GM12801 (cell line): ENCODE data around the gene LINGO3.

Source experiments
- CTCF ChIP-seq: IDR thresholded peaks from one replicate; pipeline ENCODE4 v1.5.1; 2011; ENCODE audit warnings: control low read depth; ENCODE audit not compliant: insufficient read length; ENCODE audit errors: extremely low read depth

The LINGO3 gene

DNA sequence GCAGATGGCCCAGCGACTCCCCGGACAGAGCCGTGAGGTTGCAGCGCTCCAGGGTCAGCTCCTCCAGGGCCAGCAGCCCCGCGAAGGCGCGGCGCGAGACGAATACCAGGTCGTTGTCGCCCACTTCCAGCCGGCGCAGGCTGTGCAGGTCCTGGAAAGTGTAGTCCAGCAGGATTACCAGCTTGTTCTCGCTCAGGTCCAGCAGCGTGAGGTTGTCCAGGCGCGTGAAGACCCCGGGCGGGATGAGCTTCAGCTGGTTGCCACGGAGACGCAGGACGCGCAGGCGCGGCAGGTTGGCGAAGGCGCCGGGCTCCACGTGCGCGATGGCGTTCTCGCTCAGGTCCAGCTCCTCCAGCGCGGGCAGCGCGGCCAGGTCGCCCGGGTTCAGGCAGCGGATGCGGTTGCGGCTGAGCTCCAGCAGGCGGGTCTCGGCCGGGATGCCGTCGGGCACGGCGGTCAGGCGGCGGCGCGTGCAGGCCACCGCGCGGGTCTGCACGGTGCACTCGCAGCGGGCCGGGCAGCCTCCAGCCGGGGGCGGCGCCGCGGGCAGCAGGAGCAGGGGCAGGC, 16.7 kb downstream of the LINGO3 start:
- no peak for TF ChIP-seq CTCF

- no peak for TF ChIP-seq CTCF
These were observed 17.3 kb downstream of the LINGO3 start for GRCh38 chr19:2290441-2291184.

DNA sequence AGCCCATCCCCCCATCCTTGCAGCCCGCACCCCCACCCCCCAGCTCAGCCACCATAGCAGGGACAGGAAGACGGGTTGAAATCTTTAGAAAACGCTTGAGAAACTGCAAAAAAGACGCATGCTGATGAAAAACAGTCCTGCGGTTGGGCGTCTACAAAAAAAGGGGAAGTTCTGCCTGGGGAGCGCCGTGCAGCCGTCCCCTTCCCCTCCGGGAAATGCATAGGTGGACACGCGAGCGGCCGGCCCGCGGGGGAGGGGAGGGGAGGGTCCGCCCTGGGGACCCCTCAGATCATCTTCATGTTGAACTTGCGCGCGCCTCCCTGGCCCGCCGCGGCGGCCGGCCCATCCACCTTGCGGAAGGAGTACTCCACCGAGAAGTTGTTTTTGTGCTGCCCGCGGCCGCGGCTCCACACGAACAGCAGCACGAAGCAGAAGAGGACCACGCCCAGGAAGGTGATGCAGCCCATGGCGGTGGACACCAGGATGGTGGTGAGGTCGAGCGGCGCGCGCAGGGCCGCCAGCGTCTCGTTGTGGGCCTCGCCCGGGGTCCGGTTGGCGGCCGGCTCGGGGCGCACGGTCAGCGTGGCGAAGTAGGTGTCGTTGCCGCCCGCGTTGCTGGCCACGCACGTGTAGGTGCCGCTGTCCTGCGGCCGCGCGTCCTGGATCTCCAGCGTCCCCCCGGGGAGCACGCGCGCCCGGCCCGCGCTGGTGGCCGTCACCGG, 18.1 kb downstream of the LINGO3 start:
- no peak for TF ChIP-seq CTCF

DNA sequence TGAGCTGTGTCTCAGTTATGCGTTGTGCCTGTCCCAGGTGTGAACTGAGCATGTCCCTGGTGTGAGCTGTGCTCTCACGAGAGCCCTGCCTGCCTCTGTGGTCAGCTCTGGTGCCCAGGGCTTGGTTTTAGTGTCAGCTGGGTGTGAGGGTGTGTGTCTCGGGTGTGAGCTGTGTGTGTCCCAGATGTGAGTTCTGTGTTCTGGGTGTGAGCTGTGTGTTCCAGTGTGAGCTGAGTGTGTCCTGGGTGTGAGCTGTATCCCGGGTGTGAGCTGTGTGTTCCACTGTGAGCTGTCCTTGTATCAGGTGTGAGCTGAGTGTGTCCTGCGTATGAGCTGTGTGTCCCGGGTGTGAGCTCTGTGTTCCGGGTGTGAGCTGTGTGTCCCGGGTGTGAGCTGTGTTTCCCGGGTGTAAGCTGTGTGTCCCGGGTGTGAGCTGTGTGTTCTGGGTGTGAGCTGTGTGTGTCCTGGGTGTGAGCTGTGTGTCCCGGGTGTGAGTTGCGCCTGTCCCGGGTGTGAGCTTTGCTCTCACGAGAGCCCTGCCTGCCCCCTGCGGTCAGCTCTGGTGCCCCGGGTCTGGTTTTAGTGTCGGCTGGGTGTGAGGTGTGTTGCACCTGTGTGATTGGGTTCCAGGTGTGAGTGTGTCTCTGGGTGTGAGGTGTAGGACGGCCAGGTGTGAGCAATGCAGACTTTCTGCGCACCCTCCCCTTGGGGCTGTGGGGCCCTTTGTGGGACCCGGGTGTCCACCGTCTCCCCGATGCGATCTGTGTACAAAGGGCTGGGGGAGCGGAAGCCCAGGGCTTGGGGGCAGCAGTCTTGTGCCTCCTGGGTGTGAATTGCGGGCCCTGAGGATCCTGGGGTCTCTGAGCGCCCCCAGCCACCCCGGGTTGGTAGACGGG, 18.9 kb downstream of the LINGO3 start:
- no peak for TF ChIP-seq CTCF

DNA sequence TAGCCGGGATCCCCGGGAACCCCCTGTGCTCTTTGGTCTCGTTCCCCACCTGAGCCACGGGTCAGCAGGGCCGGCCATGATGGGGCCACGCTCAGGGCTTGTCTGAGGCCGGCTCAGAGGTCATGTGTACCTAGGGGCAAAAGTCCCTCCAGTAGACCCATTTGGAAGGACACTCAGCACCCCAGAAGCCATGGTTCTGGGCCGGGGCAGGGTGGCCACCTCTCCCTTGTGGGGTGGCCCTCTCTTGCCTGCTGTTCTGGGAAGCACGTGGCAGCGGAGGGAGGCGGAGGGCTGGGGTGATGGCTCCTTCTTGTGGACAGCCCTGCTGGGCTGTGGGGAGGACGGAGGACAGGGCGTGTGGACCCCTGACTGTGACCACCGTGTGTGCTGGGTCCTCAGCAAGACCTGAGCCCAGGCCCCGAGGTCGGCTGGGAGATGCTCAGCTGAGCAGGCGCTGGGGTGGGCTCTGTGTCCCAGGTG, 19.6 kb downstream of the LINGO3 start:
- no peak for TF ChIP-seq CTCF

DNA sequence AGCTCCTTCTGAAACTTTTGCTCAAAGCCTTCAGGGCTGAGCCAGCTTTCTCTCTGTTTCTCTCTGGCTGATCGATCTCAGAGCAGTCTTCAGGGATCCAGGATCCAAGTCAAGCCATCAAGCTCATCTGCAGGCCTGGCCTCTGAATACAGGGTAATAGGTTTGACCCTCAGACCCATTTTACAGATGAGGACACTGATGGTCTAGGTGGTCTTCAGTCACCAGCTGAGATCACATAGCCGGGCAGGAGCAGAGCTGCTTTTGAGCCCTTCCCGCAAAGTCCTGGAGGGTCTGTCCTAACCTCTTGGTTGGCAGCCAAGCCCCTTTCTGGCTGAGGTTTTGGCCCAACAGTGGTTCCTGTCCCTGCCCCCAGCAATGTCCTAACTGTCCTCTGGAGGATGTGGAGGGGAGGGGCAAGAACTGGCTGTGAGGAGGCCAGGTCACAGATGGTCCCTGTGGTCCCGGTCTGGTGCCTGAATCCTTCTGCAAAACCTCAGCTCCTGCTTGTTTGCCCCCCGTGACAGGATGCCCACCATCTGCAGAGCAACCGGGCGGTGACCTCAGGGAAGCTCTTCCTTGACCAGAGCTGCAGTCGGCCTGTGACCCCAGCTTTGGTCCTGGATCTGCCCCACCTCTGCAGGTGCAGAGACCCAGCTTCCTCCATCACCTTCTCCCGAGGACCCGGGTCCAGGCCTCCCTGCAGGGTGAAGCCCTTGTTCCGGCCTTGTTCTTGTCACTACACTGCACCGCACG, 20.2 kb downstream of the LINGO3 start:
- no peak for TF ChIP-seq CTCF
